ENCODE measurements around the gene TRIM39.
"Not testable (repeated sequence)": the region's sequence is repeated elsewhere in the genome, so short reads cannot be mapped to it uniquely, and the experiment has no call there.

The TRIM39 gene

DNA sequence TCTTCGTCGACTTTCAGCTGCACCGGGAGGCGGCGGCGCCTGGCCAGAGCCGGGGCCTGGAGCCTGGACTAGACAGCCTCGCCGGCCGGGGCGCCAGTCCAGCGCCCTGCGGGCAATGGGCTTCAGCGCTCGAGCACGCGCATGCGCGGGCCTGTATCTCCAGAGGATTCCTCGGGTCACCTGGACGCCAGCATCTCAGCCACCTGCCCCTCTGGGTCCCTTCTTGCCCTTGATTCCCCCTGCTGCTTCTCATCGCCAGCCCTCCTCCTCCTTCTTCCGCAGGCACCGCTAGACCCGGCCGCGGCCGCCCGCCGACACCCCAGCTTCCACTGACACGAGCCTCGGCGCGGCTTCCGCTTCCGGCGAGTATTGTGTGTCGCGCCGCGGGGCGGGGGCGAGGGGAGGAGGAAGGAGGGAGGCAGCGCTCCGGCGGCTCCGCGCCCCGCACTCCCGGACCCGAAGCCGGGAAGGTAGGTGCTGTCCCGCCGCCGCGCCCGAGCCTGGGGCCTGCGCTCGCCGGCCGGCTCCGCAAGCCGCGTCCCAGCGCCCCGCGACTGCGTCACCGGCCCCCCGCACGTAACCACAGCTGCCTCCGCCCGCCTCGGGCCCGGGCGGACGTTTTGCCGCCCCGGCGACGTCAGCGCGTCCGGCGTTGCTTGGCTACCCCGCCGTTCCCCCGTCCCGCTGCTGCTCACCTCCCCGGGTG is at the start of gene TRIM39:
TSS of gene TRIM39 (plus strand) at position 402 of the 706 bp plus-strand sequence. CDS start 2,391 bp downstream, outside the sequence.
- peak within 1 kb of the TSS; percentile 93 to 99 (median 98) for H3K27ac ChIP-seq

DNA sequence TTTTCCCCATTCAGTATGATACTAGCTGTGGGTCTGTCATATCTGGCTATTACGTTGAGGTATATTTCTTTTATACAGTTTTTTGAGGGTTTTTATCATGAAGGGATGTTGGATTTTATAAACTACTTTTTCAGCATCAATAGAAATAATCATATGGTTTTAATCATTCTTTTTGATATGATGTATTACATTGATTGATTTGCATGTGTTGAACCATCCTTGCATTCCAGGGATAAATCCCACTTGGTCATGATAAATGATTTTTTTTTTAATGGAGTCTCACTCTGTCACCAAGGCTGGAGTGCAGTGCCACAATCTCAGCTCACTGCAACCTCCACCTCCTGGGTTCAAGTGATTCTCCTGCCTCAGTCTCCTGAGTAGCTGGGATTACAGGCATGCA is 45.7 kb upstream of the TRIM39 start:
- not testable (repeated sequence) for H3K4me3 ChIP-seq, H3K27ac ChIP-seq

More for the DNA sequence above, at the start of gene TRIM39:
- H3K4me3 ChIP-seq = peak within 1 kb of the TSS; percentile 73 to 97 (median 89)

DNA sequence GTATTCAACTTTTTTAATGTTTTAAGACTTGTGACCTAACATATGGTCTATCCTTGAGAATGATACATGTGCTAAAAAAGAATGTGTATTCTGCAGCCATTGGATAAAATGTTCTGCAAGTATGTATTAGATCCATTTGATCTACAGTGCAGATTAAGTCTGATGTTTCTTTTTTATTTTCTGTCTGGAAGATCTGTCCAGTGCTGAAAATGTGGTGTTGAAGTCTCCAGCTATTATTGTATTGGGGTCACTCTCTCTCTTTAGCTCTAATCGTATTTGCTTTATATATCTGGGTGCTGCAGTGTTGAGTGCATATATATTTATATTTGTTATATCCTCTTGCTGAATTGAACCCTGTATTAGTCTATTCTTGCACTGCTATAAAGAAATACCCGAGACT is 44.2 kb upstream of the TRIM39 start:
- no peak overlapping the region for H3K4me3 ChIP-seq
- no peak overlapping the region for H3K27ac ChIP-seq

DNA sequence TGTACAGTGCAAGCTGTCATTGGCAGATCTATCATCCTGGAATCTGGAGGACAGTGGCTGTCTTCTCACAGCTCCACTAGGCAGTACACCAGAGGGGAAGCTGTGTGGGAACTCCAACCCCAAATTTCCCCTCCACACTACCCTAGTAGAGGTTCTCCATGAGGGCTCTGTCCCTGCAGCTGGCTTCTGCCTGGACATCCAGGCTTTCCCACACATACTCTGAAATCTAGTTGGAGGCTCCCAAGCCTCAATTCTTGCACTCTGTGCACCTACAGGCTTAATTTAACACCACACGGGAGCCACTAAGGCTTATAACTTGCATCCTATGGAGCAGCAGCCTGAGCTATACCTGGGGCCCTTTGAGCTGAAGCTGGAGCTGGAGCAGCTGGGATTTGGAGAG is 43.0 kb upstream of the TRIM39 start:
- Histone ChIP-seq H3K27ac (no peak overlapping the region), H3K4me3 (no peak overlapping the region)

DNA sequence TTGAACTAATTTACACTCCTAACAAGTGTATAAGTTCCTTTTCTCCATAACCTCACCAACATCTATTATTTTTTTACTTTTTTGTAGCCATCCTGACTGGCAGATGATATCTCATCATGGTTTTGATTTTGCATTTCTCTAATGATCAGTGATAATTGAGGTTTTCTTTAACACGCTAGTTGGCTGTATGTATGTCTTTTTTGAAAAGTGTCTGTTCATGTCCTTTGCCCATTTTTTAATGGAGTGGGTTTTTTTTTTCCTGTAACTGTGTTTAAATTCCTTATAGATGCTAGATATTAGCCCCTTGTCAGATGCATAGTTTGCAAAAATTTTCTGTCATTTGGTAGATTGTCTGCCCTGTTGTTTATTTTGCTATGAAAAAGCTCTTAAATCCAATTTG is 39.6 kb upstream of the TRIM39 start:
- H3K4me3 ChIP-seq = no peak overlapping the region
- H3K27ac ChIP-seq = no peak overlapping the region

DNA sequence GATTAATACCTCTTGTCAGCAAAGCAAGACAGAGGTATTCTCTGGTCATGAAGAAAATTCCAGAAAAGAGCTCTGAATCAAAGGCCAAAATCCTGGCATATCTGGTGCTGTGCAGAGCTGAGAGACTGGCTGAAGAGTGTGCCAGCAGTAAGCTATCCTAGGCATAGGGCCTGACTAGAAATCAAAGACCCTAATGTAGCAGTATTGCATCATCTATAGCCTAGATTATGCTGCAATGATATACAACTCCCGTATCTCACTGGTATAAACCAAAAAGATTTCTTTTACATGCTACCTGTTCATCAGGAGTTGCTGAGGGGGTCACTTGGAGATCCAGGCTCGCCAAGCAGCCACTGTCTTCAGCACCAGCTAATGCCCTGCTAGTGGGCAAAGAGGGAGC is 30.9 kb upstream of the TRIM39 start:
- Histone ChIP-seq H3K27ac (no peak overlapping the region), H3K4me3 (no peak overlapping the region)

DNA sequence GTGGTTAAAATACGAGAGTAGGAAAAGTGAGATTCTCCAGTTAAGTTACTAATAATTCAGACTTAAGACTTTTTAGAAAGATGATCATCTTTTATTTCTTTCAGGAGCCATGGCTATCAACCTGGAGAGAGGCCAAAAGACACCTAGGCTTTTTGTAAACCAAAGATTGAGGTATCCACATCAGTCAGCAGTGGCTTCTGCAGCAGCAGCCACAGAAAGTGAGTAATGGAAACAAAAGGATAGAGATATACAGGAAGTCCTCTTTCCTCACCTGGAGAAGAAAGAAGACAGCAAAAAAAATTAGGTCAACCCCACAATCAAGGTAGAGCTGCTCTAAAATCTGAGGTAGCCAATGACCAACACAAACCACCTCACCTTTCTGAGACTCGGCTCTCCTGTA is 22.7 kb upstream of the TRIM39 start:
- no peak overlapping the region for H3K4me3 ChIP-seq
- H3K27ac ChIP-seq = no peak overlapping the region

DNA sequence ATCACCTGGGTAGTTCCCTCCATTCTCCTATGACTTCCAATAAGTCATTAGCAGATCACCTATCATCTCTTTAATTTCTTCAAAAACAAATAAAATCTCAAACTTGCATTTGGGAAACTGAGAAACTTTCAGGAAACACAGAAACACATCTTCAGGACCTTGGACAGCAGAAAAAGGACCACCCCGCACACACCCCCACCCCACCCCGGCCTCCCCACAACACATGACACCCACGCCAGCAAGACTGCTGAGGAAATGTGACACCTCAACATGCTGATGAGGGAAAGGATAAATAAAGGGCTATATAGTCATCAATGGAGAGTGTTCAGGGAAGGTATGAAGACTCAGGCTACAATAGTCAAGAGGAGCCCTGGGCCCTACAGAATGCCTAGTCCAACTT is 15.6 kb upstream of the TRIM39 start:
- no peak overlapping the region for H3K27ac ChIP-seq

DNA sequence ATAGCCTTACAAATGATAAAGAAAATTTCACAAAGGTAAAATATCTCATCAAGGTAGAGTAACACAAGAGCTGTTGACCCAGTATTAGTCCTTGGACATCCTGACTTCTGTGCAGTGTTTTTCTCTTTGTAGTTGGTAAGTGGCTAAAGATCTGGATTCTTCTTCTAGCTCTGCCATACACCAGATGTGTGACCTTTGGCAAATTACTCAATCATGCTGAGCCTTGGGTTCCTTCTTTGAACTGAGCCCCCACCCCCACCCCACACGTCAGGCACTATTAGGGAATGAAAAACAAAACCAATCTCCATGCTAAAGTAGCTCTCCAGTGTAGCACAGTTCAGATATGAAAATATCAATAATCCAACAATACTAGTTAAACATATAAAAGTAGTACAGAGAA is 15.1 kb upstream of the TRIM39 start:
- no peak overlapping the region for H3K4me3 ChIP-seq
- H3K27ac ChIP-seq = no peak overlapping the region

More for the DNA sequence above, 15.6 kb upstream of the TRIM39 start:
- no peak overlapping the region for H3K4me3 ChIP-seq

DNA sequence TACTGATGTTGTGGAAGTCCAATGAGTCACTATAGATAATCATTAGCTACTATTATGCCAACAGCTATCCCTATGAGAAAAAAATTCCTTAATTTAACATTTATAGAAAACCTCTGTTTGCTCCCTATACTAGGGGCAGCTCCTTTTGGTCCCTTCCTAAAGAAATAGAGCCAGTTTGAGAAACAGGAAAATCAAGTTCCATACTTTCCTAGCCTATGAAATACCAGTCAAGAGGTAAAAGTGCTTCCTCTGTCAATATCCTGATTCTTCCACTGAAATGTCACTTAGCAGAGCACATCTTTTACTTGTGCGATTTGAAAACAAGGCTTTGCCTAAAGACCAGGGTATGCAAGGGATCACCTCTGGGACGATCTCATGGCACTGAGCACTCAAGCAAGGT is 14.5 kb upstream of the TRIM39 start:
- H3K27ac ChIP-seq = no peak overlapping the region
- H3K4me3 ChIP-seq = no peak overlapping the region

DNA sequence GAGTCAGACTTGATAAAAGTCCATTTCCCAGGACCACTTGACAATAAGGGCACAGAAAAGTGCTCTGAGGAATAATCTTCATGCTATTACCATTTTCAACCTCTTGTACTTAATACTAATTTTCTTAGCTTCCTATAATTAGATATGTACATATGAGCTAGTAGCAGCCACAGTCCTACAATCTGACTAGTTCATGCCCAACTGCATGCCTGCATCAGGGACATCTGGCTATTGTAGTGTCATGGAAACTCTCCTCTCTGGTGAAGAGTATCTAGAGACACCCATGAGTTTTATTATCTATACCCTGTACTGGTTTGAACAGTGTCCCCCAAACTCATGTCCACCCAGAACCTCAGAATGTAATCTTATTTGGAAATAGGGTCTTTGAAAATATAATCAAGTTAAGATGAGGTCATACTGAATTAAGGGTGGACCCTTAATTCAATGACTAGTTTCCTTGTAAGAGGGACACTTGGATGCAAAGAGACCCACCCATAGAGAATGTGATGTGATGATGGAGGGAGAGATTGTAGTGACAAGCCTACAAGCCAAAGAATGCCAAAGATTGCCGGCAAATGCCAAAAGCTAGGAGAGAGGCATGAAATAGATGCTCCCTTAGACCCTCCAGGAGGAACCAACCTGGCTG is 13.9 kb upstream of the TRIM39 start:
- H3K27ac ChIP-seq = no peak overlapping the region
- H3K4me3 ChIP-seq = no peak overlapping the region

DNA sequence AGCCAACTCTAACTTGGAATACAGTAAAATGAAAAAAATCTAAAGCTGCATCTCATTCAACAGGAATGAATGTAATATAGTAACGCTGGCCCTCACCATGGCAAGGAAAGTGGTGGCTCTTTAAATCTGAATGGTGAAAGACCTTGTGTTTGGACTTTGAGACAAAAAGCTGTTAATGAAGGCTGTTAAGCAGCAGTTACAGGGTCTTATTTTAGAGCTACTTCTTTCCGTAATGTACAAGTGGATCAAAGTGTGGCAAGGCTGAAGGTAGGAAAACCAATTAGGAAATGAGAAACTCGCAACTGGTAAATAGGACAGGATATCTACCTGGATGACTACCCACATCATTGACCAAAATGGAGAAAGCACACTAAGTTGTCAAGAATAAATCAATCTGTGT is 11.6 kb upstream of the TRIM39 start:
- no peak overlapping the region for H3K27ac ChIP-seq
- H3K4me3 ChIP-seq = no peak overlapping the region

DNA sequence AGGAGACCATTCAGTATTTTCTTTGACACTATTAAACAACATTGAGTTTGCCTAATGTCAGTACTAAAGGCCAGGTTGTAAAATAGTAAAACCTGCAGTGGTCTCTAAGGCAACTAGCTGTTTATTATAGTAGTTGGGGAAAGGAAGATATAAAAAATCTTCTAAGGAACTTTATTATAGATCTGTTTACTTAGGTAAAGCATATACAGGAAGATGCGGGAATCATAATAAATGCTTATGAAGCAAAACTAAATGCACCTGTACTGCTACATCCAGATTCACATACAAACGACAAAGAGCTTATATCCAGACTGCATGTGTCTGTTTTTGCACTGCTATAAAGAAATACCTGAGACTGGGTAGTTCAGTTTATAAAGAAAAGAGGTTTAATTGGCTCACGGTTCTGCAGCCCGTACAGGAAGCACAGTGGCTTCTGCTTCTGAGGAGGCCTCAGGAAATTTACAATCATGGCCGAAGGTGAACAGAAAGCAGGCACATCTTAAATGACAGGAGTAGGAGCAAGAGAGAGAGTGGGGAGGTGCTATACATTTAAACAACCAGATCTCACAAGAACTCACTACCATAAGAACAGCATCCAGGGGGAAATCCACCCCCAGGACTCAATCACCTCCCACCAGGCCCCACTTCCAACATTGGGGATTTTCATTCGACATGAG is 8.7 kb upstream of the TRIM39 start:
- Histone ChIP-seq H3K4me3 (no peak overlapping the region), H3K27ac (no peak overlapping the region)

DNA sequence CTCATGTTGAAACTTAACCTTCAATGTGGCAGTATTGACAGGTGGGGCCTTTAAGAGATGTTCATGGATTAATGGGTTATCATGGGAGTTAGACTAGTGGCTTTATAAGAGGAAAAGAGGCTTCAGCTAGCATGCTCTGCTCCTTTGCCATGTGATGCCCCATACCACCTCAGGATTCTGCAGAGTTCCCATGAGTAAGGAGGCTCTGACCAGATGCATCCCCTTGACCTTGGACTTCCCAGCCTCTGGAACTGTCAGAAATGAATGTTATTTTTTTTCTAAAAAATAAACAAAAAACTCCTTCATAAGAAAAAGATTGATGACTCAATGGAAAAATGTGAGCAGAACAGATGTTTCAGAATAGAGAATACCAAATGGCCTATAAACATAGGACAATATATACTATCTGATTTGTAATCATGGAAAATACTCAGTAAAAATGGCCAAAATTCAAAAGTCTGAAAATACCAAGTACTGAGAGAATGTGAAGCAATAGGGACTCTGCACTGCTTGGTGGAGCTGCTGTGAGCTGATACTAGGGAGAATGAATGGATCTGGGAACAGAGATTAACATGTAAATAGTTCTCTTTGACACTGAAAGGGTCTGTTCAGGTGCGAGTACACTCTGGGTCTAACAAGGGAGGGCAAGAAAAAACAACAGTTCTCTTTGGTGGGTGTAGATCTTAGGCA is 7.4 kb upstream of the TRIM39 start:
- no peak overlapping the region for H3K4me3 ChIP-seq
- no peak overlapping the region for H3K27ac ChIP-seq

DNA sequence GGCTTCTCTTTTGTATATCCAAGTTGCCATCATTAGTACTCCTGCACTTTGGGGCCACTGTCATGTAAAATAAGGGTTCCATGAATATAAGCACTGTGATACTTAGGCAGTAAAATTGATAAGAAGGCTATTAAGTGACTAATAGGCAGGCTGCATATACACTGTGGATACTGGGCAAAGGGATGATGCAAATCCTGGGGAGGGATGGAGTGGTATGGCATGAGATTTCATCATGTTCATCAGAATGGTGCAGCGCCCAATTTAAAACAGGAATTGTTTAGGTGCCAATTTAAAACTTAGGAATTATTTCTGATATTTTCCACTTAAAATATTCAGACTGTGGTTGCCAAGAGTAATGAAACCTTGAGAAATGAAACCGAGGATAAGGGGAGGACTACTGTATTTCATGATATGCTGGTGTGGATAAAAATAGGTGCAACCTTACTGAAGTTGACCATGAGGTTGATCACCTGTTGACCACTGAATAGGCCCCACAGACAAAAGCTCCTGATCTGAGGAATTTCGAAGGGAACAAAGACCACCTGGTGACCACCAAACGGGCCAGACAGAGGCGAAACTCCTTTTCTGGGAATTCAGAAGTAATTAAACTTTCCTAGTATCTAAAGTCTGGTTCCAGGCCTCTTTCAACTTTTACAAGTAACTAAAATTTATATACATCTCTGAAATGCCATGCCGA is 4.9 kb upstream of the TRIM39 start:
- no peak overlapping the region for H3K4me3 ChIP-seq
- H3K27ac ChIP-seq = no peak overlapping the region

DNA sequence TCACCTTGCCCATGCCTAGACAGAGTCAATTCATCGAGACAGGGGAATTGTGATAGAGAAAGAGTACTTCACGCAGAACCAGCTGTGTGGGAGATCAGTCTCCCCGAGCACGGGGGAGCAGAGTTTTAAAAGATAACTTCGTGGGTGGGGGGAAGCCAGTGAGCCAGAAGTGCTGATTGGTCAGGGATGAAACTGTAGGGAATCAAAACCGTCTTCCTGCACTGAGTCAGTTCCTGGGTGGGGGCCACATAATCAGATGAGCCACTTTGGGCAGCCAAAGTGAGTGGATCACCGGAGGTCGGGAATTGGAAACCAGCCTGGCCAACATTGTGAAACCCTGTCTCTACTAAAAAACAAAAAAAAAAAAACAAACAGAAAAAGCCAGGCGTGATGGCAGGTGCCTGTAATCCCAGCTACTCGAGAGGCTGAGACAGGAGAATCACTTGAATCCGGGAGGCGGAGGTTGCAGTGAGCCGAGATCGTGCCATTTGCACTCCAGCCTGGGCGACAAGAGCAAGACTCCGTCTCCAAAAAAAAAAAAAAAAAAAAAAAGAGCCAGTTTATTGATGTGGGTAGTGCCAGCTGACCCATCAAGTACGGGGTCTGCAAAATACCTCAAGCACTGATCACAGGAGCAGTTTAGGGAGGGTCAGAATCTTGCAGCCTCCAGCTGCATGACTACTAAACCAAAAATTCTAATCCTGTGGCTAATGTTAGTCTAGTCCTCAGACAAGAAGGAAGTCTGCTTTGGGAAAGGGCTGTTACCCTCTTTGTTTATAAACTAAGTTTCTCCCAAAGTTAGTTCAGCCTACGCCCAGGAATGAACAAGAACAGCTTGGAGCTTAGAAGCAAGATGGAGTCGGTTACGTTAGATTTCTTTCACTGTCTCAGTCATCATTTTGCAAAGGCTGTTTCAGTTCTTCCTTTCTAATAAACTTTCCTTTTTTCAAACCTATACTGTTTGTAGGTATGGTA is 3.9 kb upstream of the TRIM39 start:
- Histone ChIP-seq H3K27ac (no peak overlapping the region), H3K4me3 (no peak overlapping the region)

DNA sequence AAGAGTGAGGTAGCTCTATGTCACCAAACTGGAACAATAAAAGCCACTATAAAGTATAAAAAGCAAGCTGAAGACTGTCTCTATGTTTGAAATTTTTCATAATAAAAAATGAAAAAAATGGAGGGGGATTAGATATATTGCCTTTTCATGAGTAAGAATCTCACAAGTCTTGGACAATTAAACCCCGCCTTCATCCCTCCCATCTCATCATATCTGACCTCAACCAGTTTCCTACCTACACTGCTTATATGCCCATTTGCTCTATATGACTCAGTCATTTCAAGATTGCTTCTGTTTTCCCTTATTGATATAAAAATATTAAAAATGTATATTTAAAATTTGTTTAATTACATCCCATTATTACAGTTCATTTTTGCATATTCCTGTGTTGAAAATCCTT is 2.9 kb upstream of the TRIM39 start:
- Histone ChIP-seq H3K4me3 (no peak overlapping the region), H3K27ac (no peak overlapping the region)

DNA sequence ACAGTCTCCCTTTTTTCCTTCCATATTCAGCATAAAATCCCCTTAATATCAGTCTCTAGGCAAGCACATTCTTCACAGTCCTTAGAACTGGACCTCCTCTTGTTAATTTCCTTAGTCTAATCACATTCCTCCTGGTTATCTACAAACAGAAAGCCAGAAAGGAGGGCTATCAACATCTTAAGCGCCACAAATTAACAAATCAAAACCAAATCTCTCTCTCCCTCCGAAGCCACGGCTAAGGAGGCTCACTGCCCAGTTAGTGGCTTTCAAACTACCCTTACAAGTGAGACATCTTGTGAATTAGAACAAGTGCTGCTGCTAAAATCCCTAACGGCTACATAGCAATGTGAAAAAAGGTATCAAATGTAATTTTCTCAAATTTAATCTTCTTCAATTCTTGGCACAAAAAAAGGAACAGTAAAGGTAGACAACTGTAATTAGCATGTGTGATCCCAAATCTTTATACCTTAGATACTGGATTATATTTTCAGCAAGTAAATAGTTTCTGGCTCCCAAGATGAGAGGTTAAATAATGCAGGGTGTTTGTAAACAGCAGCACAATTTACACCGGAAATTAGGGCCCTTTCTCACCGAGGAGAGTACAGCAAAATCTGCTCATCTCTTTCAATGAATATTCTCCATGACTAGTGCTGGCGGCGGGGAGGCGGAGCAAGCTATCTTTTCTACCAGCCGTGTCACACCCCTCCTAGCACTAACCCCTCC is 1.4 kb upstream of the TRIM39 start:
- peak overlapping the region in 19 of 21 experiments; percentile 96 to 99 (median 98) for H3K27ac ChIP-seq

More for the DNA sequence above, 1.4 kb upstream of the TRIM39 start:
- H3K4me3 ChIP-seq = peak overlapping the region; percentile 73 to 97 (median 89)

Data from skin epidermis (tissue), 12 donors.